Right lobe of liver (tissue), 6 donors: ENCODE measurements around the gene KLK4. TPM values are rescaled to one million over a fixed set of nuclear protein-coding genes. Genes with fewer than 3 reads are reported as not detected.

Experiments
- ATAC-seq, 4 donors: fragments of 200-7000 bp; cut with Tn5 transposase; one replicate each; pipeline ENCODE4 v1.9.1; 2020; ENCODE audit warnings: mild to moderate bottlenecking in 4 of 4, moderate library complexity in 4 of 4
- DNase-seq, 3 donors: peaks; one replicate each; pipeline ENCODE4 v3.0.0-alpha.2; 2020
- H3K27ac ChIP-seq, 3 donors: fragments of 200-600 bp; one replicate each; pipeline ENCODE4 v1.8.0; 2022
- H3K27me3 ChIP-seq, 2 donors: fragments of 200-600 bp; one replicate each; pipeline ENCODE4 v1.8.0; 2022
- H3K36me3 ChIP-seq, 4 donors: fragments of 200-600 bp; sonication (generic) in 1 of 4; one replicate each; pipeline versions ENCODE4 v1.5.1 to v1.8.0; 2017 to 2022; ENCODE audit warnings: control low read depth in 1 of 4
- H3K4me1 ChIP-seq, 4 donors: fragments of 200-600 bp; sonication (generic) in 1 of 4; one replicate each; pipeline versions ENCODE4 v1.5.1 to v1.8.0; 2017 to 2022; ENCODE audit warnings: control low read depth in 1 of 4
- H3K4me3 ChIP-seq, 3 donors: fragments of 200-600 bp; one replicate each; pipeline ENCODE4 v1.8.0; 2022
- H3K9me3 ChIP-seq, 4 donors: fragments of 200-600 bp; sonication (generic) in 1 of 4; one replicate each; pipeline versions ENCODE4 v1.5.1 to v1.8.0; 2017 to 2022; ENCODE audit warnings: control low read depth in 1 of 4
- POLR2A ChIP-seq: fragments of 450-650 bp; IDR thresholded peaks from one replicate; pipeline ENCODE4 v1.6.1; 2017; ENCODE audit warnings: antibody characterized with exemption, mild to moderate bottlenecking
- WGBS: methylation state at CpG from one replicate; pipeline ENCODE4 v1.1.6; 2018; ENCODE audit warnings: low coverage, low lambda C conversion rate; ENCODE audit not compliant: insufficient coverage; ENCODE audit errors: missing lambda C conversion rate; 5-methylcytosine and 5-hydroxymethylcytosine counted together
- intact Hi-C, 2 donors: fragments of 100-400 bp; cut with DNase I; formaldehyde crosslinking; loops; one replicate each; pipeline versions ENCODE4 v1.11.2 to v1.14.1; 2022
- long read RNA-seq: library from polyadenylated mRNA; unstranded; transcript quantifications from one replicate; pipeline ENCODE4 v2.0.0, GENCODE V29; 2019
- total RNA-seq, 6 experiments: library from RNA; depleted of rRNA in 2 of 6; stranded (reverse); fragments of >200 nt in 2 of 6; fragmentation: NEBNext Ultra II Directional in 3 of 6; extraction: Animal tissue kit (Norgen Biotek cat#: 25700) in 3 of 6; gene quantifications; one replicate each; pipeline versions ENCODE4 v1.1.0 to v1.2.4, GENCODE V29; 2016 to 2023
- TF ChIP-seq, protein P1 (sequence below), 4 donors: fragments of 200-600 bp in 3 of 4; fragments of 450-650 bp in 1 of 4; IDR thresholded peaks; one replicate each; pipeline versions ENCODE4 v1.5.1 to v1.8.0; 2016 to 2022; ENCODE audit warnings: antibody characterized with exemption in 4 of 4, mild to moderate bottlenecking in 2 of 4
- donor health status: DM: no; HTN: yes; CAD: no.
- donor health status: DM: no; HTN: no; CAD: no.
- donor health status: DM: no; HTN: no; CAD: no.
- donor health status: DM: no; HTN: yes; CAD: no.
- donor health status: DM: no; HTN: yes; CAD: no.

The KLK4 gene, protein sequence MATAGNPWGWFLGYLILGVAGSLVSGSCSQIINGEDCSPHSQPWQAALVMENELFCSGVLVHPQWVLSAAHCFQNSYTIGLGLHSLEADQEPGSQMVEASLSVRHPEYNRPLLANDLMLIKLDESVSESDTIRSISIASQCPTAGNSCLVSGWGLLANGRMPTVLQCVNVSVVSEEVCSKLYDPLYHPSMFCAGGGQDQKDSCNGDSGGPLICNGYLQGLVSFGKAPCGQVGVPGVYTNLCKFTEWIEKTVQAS
- not detected for total RNA-seq
- long read RNA-seq = 0 reads

DNA sequence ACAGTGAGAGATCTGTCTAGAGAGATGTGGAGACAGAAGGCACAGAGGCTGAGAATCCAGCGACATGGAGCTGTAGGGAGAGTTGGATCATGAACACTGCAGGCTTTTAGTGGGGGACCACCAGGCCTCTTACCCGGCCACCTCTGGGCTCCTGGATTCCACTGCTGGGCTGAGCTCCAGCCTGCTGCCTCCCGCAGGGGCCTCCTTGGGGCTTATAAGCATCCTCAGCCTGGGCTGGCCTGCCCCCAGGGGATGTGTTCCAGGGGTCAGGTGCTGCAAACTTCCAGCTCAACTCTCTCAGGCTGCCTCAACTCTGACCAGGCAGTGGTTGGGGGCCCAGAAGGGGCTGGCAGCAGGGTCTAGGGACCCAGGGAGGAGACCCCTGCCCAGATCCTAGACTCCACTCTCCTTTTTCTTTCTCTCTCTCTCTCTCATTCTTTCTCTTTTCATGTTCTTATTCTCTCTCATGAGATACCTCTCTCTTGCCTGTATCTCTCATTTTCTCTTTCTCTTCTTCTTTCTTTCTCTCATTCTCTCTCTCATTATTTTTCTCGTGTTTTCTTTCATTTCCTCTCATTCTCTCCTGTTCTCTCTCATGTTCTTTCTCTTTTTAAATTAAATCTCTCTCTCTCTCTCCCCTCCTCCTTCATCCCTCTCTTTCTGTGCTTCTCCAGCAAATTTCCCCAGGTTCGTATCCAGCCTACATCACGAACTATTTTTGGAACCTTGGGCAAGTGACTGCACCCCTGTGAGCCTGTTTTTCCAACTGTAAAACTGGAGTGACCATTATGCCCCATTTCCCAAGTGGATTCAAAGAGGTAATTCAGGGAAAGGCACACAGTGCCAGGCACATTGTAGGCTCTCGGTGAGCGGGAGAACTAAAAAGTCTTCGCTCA lies at the start of gene KLK4:
TSS of gene KLK4 (minus strand) at position 190 of the 896 bp plus-strand sequence. CDS start 657 bp downstream, outside the sequence.
- DNase-seq (no peak), ATAC-seq (no peak)
- TF ChIP-seq POLR2A = no peak
- TF ChIP-seq, protein P1, sequence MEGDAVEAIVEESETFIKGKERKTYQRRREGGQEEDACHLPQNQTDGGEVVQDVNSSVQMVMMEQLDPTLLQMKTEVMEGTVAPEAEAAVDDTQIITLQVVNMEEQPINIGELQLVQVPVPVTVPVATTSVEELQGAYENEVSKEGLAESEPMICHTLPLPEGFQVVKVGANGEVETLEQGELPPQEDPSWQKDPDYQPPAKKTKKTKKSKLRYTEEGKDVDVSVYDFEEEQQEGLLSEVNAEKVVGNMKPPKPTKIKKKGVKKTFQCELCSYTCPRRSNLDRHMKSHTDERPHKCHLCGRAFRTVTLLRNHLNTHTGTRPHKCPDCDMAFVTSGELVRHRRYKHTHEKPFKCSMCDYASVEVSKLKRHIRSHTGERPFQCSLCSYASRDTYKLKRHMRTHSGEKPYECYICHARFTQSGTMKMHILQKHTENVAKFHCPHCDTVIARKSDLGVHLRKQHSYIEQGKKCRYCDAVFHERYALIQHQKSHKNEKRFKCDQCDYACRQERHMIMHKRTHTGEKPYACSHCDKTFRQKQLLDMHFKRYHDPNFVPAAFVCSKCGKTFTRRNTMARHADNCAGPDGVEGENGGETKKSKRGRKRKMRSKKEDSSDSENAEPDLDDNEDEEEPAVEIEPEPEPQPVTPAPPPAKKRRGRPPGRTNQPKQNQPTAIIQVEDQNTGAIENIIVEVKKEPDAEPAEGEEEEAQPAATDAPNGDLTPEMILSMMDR (IDR thresholded peaks at IDR 0.05) = no peak
- no peaks in the 10 kb centered on the region for H3K9me3 ChIP-seq
- 45% methylated on average over 6 of the region's 9 CpGs for WGBS
- H3K4me1 ChIP-seq = no peaks in the 10 kb centered on the region
- H3K4me3 ChIP-seq = no peak within 1 kb of the TSS
- H3K27ac ChIP-seq = no peak within 1 kb of the TSS
- H3K27me3 ChIP-seq = no peaks in the 10 kb centered on the region
- intact Hi-C loops = no loop called here
- H3K36me3 ChIP-seq = no peaks in the 10 kb centered on the region

DNA sequence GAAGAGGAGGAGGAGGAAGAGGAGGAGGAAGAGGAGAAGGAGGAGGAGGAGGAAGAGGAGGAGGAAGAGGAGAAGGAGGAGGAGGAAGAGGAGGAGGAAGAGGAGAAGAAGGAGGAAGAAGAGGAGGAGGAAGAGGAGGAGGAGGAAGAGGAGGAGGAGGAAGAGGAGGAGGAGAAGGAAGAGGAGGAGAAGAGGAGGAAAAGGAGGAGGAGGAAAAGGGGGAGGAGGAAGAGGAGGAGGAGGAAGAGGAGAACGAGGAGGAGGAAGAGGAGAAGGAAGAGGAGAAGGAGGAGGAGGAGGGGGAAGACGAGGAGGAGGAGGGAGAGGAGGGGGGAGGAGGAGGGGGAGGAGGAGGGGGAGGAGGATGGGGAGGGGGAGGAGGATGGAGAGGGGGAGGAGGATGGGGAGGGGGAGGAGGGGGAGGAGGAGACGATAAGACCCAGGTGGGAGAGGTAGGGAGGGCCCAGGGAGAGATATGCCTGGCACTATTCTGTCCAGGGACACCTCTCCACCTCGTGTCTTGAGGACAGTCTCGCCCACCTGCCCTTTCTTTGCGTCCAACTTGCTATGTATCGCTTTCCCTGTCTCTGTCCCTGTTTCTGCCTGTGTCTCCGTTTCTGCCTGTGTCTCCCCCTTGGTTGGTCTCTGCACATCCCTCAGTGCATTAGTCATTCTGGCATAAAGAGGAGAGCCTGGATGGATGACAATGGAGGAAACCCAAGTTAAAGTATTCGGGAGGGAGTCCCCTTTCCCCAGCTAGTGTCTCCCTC lies 48.7 kb upstream of the KLK4 start:
- TF ChIP-seq, protein P1 (IDR thresholded peaks at IDR 0.05) = no peak
- TF ChIP-seq POLR2A = no peak

DNA sequence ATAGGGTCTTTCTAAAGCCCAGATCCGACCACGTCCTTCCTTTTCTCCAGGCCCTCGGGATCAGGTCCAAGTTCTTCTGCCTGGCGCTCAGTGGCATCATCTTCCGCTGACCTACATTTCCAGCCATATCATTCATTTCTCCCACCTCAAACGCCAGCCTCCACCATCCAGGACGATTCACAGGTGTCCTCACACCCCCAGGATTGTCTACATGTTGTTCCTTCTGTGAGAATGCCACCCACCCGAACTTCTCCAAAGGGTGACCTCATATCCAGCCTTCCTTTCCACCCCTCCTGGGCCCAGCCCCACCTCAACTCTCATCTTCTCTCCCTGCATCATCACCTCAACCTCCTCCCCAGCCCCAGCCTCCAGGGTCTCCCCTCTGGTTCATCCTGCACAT lies 46.4 kb upstream of the KLK4 start:
- DNase-seq (no peak), ATAC-seq (no peak)
- 30% methylated on average over 8 of the region's 8 CpGs for WGBS
- Histone ChIP-seq H3K4me3 (no peak overlapping the region), H3K27me3 (no peaks in the 10 kb centered on the region), H3K27ac (no peak overlapping the region), H3K9me3 (no peaks in the 10 kb centered on the region), H3K4me1 (no peaks in the 10 kb centered on the region), H3K36me3 (no peaks in the 10 kb centered on the region)
- TF ChIP-seq, protein P1 (IDR thresholded peaks at IDR 0.05) = no peak
- no peak for TF ChIP-seq POLR2A
- intact Hi-C loops = no loop called here

More for the DNA sequence above, 48.7 kb upstream of the KLK4 start:
- Histone ChIP-seq H3K27me3 (no peaks in the 10 kb centered on the region), H3K4me3 (no peak overlapping the region), H3K36me3 (no peaks in the 10 kb centered on the region), H3K4me1 (no peaks in the 10 kb centered on the region), H3K27ac (no peak overlapping the region), H3K9me3 (no peaks in the 10 kb centered on the region)
- DNase-seq = no peak
- WGBS = 30% methylated on average over 7 of the region's 9 CpGs
- intact Hi-C loops = no loop called here
- ATAC-seq = no peak

DNA sequence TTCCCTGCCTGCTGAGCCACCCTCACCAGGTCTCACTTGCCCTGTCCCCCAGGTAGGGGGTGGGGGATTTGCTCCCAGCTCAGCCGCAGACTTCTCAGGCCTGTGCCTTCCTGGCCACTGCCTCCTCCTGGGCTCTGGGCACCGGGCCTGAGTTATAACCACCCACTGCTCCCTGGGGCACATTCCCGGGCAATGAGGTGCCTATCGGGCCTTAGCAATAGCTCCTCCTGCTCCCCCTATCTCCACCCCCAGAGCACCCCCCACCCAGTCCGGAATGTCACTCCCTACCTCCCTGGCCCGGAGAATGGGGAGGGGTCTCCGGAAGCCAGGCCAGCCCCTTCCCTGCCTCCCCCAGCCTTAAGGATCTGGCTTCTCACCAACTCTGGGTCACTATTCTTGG lies 41.7 kb upstream of the KLK4 start, which contains the start of gene KLK5:
TSS of gene KLK5 (minus strand) at position 129 of the 400 bp plus-strand sequence. CDS start 381 bp downstream, outside the sequence.
- Histone ChIP-seq H3K27ac (no peak within 1 kb of the TSS), H3K9me3 (no peaks in the 10 kb centered on the region), H3K4me1 (no peaks in the 10 kb centered on the region), H3K27me3 (no peaks in the 10 kb centered on the region), H3K36me3 (no peaks in the 10 kb centered on the region), H3K4me3 (no peak within 1 kb of the TSS)
- TF ChIP-seq POLR2A = no peak
- TF ChIP-seq, protein P1 (IDR thresholded peaks at IDR 0.05) = no peak
- intact Hi-C loops = no loop called here
- WGBS = 0% methylated on average over 2 of the region's 7 CpGs
- no peak for DNase-seq
- ATAC-seq = no peak
